AG10803 (cell line): ENCODE data around the gene CFAP119.

ENCODE experiments used
- DNase-seq: peaks from one replicate; pipeline ENCODE4 v3.0.0; 2010; ENCODE audit warnings: low read depth
- H3K4me3 ChIP-seq: 2 replicates; pipeline ENCODE4 v1.5.1; 2011; ENCODE audit warnings: mild to moderate bottlenecking, low read length, control low read depth
- TF ChIP-seq, protein P1 (sequence below): conservative IDR thresholded peaks from 2 replicates; pipeline ENCODE4 v1.5.1; 2011; ENCODE audit warnings: mild to moderate bottlenecking, low read length, control low read depth, inconsistent platforms

The CFAP119 gene

DNA sequence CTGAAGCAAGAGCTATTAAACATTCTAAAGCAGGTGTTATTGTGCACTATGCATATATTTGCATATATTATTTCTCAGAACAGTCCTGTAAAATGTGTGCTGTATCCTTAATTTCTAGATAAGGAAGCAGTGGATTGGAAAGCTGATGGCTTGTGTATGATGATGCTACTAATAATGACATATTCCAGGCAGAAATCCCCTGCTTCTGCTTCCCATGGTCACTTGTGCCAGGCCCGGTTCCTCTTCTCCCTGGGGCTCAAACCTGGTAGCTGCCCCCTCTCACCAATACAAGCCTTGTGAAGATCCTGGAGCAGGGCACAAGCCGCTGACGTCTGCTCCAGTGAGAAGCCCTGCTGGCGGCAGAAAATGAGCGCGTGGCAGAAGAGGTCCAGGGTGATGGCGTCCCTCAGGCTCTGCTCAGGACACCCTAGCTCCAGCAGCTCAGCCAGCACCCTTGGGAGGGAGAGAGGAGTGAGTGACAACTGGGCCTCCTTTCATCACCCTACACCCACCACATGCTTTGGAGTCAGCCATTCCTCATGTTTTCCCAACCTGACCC, 1.8 kb downstream of the CFAP119 start:
- TF ChIP-seq, protein P1, sequence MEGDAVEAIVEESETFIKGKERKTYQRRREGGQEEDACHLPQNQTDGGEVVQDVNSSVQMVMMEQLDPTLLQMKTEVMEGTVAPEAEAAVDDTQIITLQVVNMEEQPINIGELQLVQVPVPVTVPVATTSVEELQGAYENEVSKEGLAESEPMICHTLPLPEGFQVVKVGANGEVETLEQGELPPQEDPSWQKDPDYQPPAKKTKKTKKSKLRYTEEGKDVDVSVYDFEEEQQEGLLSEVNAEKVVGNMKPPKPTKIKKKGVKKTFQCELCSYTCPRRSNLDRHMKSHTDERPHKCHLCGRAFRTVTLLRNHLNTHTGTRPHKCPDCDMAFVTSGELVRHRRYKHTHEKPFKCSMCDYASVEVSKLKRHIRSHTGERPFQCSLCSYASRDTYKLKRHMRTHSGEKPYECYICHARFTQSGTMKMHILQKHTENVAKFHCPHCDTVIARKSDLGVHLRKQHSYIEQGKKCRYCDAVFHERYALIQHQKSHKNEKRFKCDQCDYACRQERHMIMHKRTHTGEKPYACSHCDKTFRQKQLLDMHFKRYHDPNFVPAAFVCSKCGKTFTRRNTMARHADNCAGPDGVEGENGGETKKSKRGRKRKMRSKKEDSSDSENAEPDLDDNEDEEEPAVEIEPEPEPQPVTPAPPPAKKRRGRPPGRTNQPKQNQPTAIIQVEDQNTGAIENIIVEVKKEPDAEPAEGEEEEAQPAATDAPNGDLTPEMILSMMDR, result no peak
- DNase-seq, result no peak
- H3K4me3 ChIP-seq, result no peak overlapping the region

DNA sequence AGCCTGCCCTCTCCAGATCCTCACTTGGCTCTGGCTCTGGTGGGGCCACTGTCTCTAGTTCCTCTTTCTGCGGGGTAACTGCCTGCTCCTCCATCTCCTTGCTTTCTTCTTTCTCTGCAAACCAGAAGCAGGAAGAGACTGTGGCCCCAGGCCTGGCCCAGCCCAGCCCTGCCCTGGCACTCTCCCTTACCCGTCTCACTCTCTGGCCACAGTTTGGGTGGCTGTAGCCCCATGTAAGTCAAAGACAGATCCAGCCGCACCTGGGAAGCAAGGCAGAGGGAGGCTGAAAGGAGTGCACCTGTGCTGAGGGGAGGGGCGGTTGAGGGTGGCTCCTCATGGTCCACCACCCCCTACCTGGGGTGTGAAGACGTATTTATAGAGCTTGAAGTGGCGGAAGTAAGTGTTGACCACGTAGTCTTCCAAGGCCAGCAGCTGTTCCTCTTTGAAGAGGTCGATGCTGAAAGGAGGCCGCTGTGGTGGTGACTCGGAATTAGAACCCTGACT, 2.8 kb downstream of the CFAP119 start:
- TF ChIP-seq, protein P1, result no peak
- DNase-seq, result no peak
- no peak overlapping the region for H3K4me3 ChIP-seq

DNA sequence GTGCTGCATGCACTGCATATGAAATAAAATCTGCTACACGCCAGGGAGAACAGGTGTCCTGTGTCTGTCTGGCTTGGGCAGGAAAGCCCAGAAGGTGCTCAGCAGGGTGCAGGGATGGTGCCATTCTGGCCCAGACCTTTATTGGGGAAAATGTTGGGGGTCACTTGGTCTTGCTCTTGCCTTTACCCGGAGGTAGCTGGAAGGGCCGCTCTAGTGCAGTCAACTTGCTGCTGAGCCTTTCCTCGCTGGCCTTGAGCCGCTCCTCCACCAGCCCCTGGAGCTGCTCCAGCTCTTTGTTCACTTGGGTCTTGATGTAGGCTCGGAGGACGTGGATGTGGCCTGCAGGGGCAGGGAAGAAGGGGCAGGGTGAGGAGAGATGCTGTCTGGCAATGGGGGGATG, 4.5 kb downstream of the CFAP119 start:
- H3K4me3 ChIP-seq, result no peak overlapping the region
- DNase-seq, result no peak
- TF ChIP-seq, protein P1, result no peak

DNA sequence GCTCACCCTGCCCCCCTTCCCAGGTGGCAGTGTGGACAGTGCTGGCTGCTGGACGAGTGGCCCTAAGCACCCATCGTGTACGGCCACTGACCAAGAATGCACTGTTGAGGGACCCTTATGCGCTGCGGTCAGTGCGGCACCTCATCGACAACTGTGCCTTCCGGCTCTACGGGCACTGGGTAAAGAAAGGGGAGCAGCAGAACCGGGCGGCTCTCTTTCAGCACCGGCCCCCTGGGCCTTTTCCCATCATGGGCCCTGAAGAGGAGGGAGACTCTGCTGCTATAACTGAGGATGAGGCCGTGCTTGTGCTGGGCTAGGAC, 5.1 kb downstream of the CFAP119 start:
- H3K4me3 ChIP-seq, result no peak overlapping the region
- TF ChIP-seq, protein P1, result no peak
- DNase-seq, result no peak

DNA sequence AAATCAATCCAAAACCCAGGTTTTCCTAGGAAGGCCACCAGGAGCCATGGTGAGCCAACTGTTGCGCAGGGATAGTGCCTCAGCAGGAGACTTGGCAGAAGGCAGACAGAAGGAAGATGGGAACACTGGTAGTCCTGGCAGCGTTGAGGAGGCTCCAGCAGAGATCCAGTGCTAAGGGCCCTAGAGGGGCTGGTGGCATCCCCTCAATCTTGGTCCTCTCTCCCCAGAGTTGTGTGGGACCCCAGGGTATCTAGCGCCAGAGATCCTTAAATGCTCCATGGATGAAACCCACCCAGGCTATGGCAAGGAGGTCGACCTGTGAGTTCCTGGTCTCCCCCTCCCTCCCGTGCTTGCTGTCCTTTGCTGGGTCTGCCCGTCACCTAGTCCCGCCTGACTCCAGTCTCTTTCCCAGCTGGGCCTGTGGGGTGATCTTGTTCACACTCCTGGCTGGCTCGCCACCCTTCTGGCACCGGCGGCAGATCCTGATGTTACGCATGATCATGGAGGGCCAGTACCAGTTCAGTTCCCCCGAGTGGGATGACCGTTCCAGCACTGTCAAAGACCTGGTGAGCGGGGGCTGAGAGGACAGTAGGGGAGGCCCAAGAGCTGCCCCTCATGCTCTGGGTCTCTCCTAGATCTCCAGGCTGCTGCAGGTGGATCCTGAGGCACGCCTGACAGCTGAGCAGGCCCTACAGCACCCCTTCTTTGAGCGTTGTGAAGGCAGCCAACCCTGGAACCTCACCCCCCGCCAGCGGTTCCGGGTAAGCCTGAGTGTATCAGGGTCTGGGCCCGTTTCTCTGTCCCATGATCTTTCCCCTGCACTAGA, 5.7 kb downstream of the CFAP119 start:
- no peak for DNase-seq
- H3K4me3 ChIP-seq, result no peak overlapping the region
- TF ChIP-seq, protein P1, result no peak

DNA sequence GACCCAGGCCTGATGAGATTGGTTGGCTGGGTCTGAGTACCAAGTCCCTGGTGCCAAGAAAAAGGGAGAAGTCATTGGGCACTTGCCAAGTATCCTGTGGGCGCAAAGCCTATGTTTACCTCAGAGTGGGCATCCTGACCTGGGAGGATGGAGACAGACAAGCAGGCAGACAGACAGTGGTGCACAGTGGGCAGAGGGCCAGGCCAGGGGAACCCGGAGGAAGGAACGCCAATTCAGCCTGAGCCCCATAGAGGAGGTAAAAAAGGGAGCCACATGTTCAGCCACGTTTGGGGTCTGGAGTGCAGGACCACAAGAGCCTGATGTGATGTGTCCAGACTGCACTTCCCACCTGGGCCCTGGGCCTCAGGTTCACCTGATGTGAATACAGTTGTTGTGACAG, 8.3 kb downstream of the CFAP119 start:
- TF ChIP-seq, protein P1, result no peak
- H3K4me3 ChIP-seq, result no peak overlapping the region

DNA sequence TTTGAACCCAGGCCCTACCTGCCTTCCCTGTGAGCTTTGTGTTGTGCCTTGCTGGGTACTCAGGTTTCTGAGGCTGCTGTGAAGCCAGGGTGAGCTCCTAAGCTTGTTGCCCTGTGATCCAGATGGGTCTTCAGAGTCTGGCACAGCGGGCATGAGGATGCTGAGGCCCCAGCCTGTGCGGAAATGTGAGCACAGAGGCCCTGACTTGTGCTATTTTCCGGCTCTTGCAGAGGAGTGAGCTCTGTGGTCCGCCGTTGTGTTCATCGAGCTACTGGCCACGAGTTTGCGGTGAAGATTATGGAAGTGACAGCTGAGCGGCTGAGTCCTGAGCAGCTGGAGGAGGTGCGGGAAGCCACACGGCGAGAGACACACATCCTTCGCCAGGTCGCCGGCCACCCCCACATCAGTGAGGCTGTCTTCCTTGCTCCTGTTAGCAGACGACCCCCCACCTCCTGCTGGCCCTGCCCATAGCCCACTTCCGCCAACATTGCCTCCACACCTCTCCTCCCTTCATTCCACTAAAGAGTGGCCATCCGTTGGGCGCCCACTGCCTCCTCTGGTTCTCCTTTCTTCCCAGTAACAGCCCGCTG, 10.9 kb downstream of the CFAP119 start:
- TF ChIP-seq, protein P1, result no peak
- no peak overlapping the region for H3K4me3 ChIP-seq
- no peak for DNase-seq

More for the DNA sequence above, 8.3 kb downstream of the CFAP119 start:
- DNase-seq, result no peak
